Type B pancreatic cell (in vitro differentiated cells): ENCODE data around the gene RDH16. TPM values are rescaled to one million over a fixed set of nuclear protein-coding genes. Genes with fewer than 3 reads are reported as not detected.

ENCODE experiments used
- DNase-seq: peaks from one replicate; pipeline ENCODE4 v3.0.0; 2021; ENCODE audit warnings: mixed read lengths; ENCODE audit not compliant: unreplicated experiment; ENCODE audit errors: extremely low spot score
- H3K27ac Mint-ChIP-seq: 2 replicates; pipeline ENCODE4 v1.8.0; 2021; ENCODE audit warnings: mild to moderate bottlenecking, mixed read lengths
- H3K27me3 Mint-ChIP-seq: 2 replicates; pipeline ENCODE4 v1.8.0; 2021; ENCODE audit warnings: mixed read lengths
- H3K36me3 Mint-ChIP-seq: 2 replicates; pipeline ENCODE4 v1.8.0; 2021; ENCODE audit warnings: mixed read lengths
- H3K4me1 Mint-ChIP-seq: one replicate; pipeline ENCODE4 v1.8.0; 2021; ENCODE audit warnings: mixed read lengths; ENCODE audit not compliant: unreplicated experiment
- H3K4me3 Mint-ChIP-seq: 2 replicates; pipeline ENCODE4 v1.8.0; 2021; ENCODE audit warnings: mild to moderate bottlenecking, mixed read lengths
- H3K9me3 Mint-ChIP-seq: 2 replicates; pipeline ENCODE4 v1.8.0; 2021; ENCODE audit warnings: mixed read lengths
- long read RNA-seq: library from polyadenylated mRNA; unstranded; transcript quantifications from one replicate; pipeline ENCODE4 v2.0.0, GENCODE V29; 2020
- total RNA-seq: library from RNA; stranded (reverse); gene quantifications from 2 replicates; pipeline ENCODE4 v1.2.1, GENCODE V29; 2021; ENCODE audit warnings: low replicate concordance
- TF ChIP-seq, protein P1 (sequence below): fragments of 200-600 bp; sonication (generic); conservative IDR thresholded peaks from 2 replicates; pipeline ENCODE4 v1.5.0; 2021; ENCODE audit warnings: antibody characterized with exemption, mild to moderate bottlenecking

Gene RDH16, protein sequence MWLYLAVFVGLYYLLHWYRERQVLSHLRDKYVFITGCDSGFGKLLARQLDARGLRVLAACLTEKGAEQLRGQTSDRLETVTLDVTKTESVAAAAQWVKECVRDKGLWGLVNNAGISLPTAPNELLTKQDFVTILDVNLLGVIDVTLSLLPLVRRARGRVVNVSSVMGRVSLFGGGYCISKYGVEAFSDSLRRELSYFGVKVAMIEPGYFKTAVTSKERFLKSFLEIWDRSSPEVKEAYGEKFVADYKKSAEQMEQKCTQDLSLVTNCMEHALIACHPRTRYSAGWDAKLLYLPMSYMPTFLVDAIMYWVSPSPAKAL
- 0.43 and 0.68 TPM in 2 replicates for total RNA-seq
- long read RNA-seq, partial matches to known transcripts = 0 of 2 reads
- long read RNA-seq, other reads (novel, unspliced or antisense) = 1 of 2 reads

- Mint-ChIP-seq H3K4me1 (no peaks in the 10 kb centered on the region), H3K27me3 (peaks cover 23% of the 10 kb centered on the region), H3K27ac (peak within 1 kb of the TSS; percentile 22), H3K36me3 (peaks cover 3% of the 10 kb centered on the region), H3K4me3 (no peak within 1 kb of the TSS), H3K9me3 (peaks cover 4% of the 10 kb centered on the region)
- no peak for DNase-seq
- TF ChIP-seq, protein P1, sequence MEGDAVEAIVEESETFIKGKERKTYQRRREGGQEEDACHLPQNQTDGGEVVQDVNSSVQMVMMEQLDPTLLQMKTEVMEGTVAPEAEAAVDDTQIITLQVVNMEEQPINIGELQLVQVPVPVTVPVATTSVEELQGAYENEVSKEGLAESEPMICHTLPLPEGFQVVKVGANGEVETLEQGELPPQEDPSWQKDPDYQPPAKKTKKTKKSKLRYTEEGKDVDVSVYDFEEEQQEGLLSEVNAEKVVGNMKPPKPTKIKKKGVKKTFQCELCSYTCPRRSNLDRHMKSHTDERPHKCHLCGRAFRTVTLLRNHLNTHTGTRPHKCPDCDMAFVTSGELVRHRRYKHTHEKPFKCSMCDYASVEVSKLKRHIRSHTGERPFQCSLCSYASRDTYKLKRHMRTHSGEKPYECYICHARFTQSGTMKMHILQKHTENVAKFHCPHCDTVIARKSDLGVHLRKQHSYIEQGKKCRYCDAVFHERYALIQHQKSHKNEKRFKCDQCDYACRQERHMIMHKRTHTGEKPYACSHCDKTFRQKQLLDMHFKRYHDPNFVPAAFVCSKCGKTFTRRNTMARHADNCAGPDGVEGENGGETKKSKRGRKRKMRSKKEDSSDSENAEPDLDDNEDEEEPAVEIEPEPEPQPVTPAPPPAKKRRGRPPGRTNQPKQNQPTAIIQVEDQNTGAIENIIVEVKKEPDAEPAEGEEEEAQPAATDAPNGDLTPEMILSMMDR = no peak
Observed at GRCh38 chr12:56957229-56958052, at the start of gene RDH16. TSS of gene RDH16 (minus strand) at chr12:56957608. CDS start at chr12:56957462, 146 bp downstream.

DNA sequence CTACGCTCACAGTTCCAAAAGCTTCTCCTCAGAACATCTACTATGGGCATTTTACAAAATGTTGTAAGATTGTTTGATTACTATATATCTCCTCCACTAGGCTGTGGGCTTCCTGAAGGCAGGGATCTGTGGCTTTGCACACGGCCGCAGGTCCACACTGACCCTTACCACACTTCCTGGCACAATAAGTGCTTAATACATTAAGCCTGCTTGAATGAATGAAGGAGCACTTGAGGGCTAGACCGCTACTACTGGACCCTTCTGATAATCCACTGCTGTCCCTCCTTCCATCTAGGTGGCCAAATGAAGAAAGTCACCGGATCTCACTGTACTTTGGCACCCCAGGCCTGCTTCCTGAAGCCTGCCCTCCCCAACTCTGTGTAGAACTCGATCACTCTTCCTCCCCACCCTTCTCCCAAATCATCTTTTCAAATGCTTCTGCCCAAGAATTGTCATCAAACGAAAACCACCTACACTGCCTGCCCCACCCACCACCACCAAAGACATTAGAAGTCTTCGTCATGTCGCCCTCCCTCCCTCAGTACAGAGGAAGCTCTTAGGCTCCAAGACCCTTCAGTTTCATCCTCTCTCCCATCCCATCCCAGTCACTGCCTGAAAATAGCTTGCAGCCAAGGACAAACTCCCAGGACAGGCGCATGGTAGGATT, 49.5 kb upstream of the RDH16 start:
- Mint-ChIP-seq H3K4me1 (peaks cover 22% of the 10 kb centered on the region), H3K27me3 (no peaks in the 10 kb centered on the region), H3K36me3 (peaks cover 18% of the 10 kb centered on the region), H3K27ac (no peak overlapping the region), H3K9me3 (no peaks in the 10 kb centered on the region), H3K4me3 (peak overlapping the region; percentile 88)
- no peak for DNase-seq
- TF ChIP-seq, protein P1 = no peak

DNA sequence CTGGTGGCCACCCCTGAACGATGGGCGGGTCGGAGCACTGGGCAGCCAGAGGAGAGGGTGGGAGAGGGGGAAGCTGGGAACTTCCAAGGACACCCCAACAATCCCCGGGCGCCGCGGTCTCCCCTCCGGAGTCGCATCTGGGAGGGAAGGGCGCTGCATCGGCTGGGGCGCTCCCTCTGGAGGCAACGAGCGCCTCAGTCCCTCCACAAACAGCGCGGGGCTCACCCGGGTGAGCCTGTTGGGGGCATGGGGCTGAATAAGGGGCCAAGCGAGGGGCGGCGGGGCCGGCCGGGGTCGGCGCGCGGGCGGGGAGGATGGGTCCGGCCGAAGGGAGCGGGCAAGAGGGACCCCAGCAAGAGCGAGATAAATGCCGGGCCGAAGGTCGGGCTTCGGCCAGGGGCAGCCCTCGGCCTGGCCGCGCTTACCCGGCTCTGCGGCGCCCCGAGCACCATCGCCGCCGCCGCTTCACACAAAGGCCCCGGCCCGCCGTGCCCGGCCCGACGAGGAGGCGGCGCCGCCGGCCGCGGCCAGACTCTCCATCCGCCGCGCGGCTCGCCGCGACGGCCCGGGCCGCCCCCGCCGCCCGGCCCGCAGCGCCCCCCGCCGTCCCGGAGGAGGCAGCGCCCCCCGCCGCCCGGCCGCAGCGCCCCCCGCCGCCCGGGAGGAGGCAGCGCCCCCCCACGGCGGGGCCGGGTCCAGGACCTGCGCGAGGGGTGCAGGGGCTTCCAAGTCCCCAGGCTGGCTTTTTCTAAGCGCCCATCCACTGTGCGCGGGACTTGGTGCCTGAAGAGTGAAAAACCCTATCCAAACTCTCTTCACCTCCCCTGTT, 48.8 kb upstream of the RDH16 start, which contains the start of gene ZBTB39:
Gene ZBTB39 (minus strand): TSS at position 567 of the 829 bp plus-strand sequence. CDS start 1,629 bp downstream, outside the sequence.
- H3K27me3 Mint-ChIP-seq = no peaks in the 10 kb centered on the region
- H3K27ac Mint-ChIP-seq = peak within 1 kb of the TSS; percentile 79
- DNase-seq = peak; percentile 78
- peak within 1 kb of the TSS; percentile 96 for H3K4me3 Mint-ChIP-seq
- no peaks in the 10 kb centered on the region for H3K9me3 Mint-ChIP-seq
- TF ChIP-seq, protein P1 = peak; percentile 72
- H3K36me3 Mint-ChIP-seq = peaks cover 22% of the 10 kb centered on the region
- peaks cover 28% of the 10 kb centered on the region for H3K4me1 Mint-ChIP-seq

GRCh38 chr12:57004651-57005050, 47.2 kb upstream of the RDH16 start:
- Mint-ChIP-seq H3K36me3 (peaks cover 22% of the 10 kb centered on the region), H3K4me3 (peak overlapping the region; percentile 96), H3K27ac (no peak overlapping the region), H3K4me1 (peaks cover 29% of the 10 kb centered on the region), H3K9me3 (no peaks in the 10 kb centered on the region), H3K27me3 (no peaks in the 10 kb centered on the region)
- TF ChIP-seq, protein P1 = no peak
- no peak for DNase-seq
